Measurements from ENCODE around the gene ATG13. TPM values are rescaled to one million over a fixed set of nuclear protein-coding genes. Genes with fewer than 3 reads are reported as not detected.

ATG13 gene
- total and polyA plus RNA-seq, 2 of the 4 experiments (the other 2 are of a cell fraction), result 43.0 to 49.7 TPM

- H3K27me3 ChIP-seq (ENCODE audit: control insufficient read depth, insufficient read depth, low read length), result no peaks in the 10 kb centered on the region
- H3K79me1 ChIP-seq (ENCODE audit: low read depth in 1 of 2, low read length in 2 of 2), result 0 out of 4 replicates have a peak, but pooled peaks cover 0 to 9% of the 10 kb centered on the region in 2 experiments
- H2AFZ ChIP-seq (replicated peaks; ENCODE audit: low read length, poor library complexity), result no peak overlapping the region
- no peaks in the 10 kb centered on the region for H4K20me1 ChIP-seq (ENCODE audit: insufficient read depth, low read length)
- H2BK120ac ChIP-seq (ENCODE audit: low read depth, low read length), result peak overlapping the region; percentile 91
- peak overlapping the region; percentile 72 for H4K91ac ChIP-seq (ENCODE audit: insufficient read depth, low read depth, low read length)
- H4K5ac ChIP-seq (ENCODE audit: low read depth, low read length), result peak overlapping the region; percentile 42
- H3K4me1 ChIP-seq (ENCODE audit: control insufficient read depth, insufficient read depth, low read length), result peaks cover 7% of the 10 kb centered on the region
- H3K9me1 ChIP-seq (ENCODE audit: insufficient read depth, low read length), result no peaks in the 10 kb centered on the region
- H3K4ac ChIP-seq (ENCODE audit: low read depth, low read length), result peak overlapping the region; percentile 87; the same call in 1 of the 2 replicates
- no peak for TF ChIP-seq MAFK (IDR thresholded peaks at IDR 0.05; ENCODE audit: low read depth, low read length)
- no peak for TF ChIP-seq BHLHE40 (IDR thresholded peaks at IDR 0.05; ENCODE audit: low read depth, low read length)
- TF ChIP-seq MAZ (IDR thresholded peaks at IDR 0.05; ENCODE audit: borderline replicate concordance, low read depth, low read length), result no peak
- TF ChIP-seq CTCF (conservative IDR thresholded peaks at IDR 0.05; ENCODE audit: low read depth, low read length), result no peak
- no peak for TF ChIP-seq FOS (IDR thresholded peaks at IDR 0.05; ENCODE audit: low read depth, low read length)
- TF ChIP-seq MXI1 (IDR thresholded peaks at IDR 0.05; ENCODE audit: borderline replicate concordance, low read depth, low read length), result no peak
- no peak for TF ChIP-seq SMC3 (IDR thresholded peaks at IDR 0.05; ENCODE audit: low read depth, low read length)
- no peak for TF ChIP-seq RAD21 (IDR thresholded peaks at IDR 0.05; ENCODE audit: low read length)
- no peak for TF ChIP-seq POLR2A (IDR thresholded peaks at IDR 0.05; ENCODE audit: low read depth, low read length)
- intact Hi-C loops (cut with micrococcal nuclease) (no loop called here), dilution Hi-C loops (cut with HindIII; ENCODE audit: low sequenced_read_pairs, unreplicated experiment) (no loop called here), in situ Hi-C loops (cut with MboI; ENCODE audit: low sequenced_read_pairs) (no loop called here)
- H3K4me2 ChIP-seq (ENCODE audit: low read depth, low read length), result no peak overlapping the region
- peak overlapping the region; percentile 12 for H3K18ac ChIP-seq (ENCODE audit: low read depth, low read length)
- no peak for ATAC-seq (ENCODE audit: low read depth)
- peak overlapping the region; percentile 22; the same call in 1 of the 2 replicates for H3K27ac ChIP-seq (ENCODE audit: insufficient read depth, low read length)
- no peak overlapping the region for H3K23ac ChIP-seq (ENCODE audit: low read depth, low read length)
- no peak for DNase-seq
- no TSS peak for BruUV-seq (replicated peaks)
- ChIA-PET POLR2A (ENCODE audit: unreplicated experiment) (interaction anchor here (0.7 kb wide), 1 partner anchor 269 kb away, joined by 9 read pairs; no protein-coding TSS in a partner anchor), CTCF (no interaction called here)
- H2AK9ac ChIP-seq (replicated peaks; ENCODE audit: low read depth, low read length, poor library complexity), result no peak overlapping the region
- no peak overlapping the region for H3K4me3 ChIP-seq (ENCODE audit: insufficient read depth, low read depth, low read length)
- H4K8ac ChIP-seq (ENCODE audit: low read depth in 2 of 2, low read length in 2 of 2), result peak overlapping the region in 1 of 2 experiments; percentile 83; a peak in 2 of 4 replicates
- H3K36me3 ChIP-seq (ENCODE audit: control insufficient read depth, insufficient read depth, low read length), result peaks cover 25% of the 10 kb centered on the region
- H3K56ac ChIP-seq (ENCODE audit: extremely low read depth, insufficient read depth, low read length), result no peak overlapping the region
- peak overlapping the region; percentile 89 for H2BK5ac ChIP-seq (ENCODE audit: low read depth, low read length, poor library complexity, severe bottlenecking)
- peak overlapping the region; percentile 71; the same call in 1 of the 2 replicates for H3K14ac ChIP-seq (replicated peaks; ENCODE audit: low read depth, low read length)
- H3K9ac ChIP-seq (ENCODE audit: low read depth, low read length), result no peak overlapping the region
- no peak overlapping the region; the same call in 1 of the 2 replicates for H2AK5ac ChIP-seq (ENCODE audit: low read depth, low read length)
- H3K9me3 ChIP-seq (ENCODE audit: control insufficient read depth, insufficient read depth, low read length), result no peaks in the 10 kb centered on the region
- H2BK15ac ChIP-seq (ENCODE audit: low read depth, low read length), result no peak overlapping the region
- 0 out of 2 replicates have a peak overlapping the region, but pooled peaks have one; percentile 33 for H2BK20ac ChIP-seq (ENCODE audit: low read depth, low read length)
- 88% methylated on average over 1 of the region's 3 CpGs; no CpG with 5 or more reads in 1 of the 2 experiments for WGBS, 2 experiments (ENCODE audit: extremely low coverage in 2 of 2, insufficient read length in 1 of 2)
Observed at GRCh38 chr11:46657186-46657585, 39.8 kb downstream of the ATG13 start.

Measured in IMR-90 (cell line).